Esophagus squamous epithelium (tissue), 5 donors: Measurements from ENCODE around the gene ITGA11. TPM values are rescaled to one million over a fixed set of nuclear protein-coding genes. Genes with fewer than 3 reads are reported as not detected.

Experiments used
- DNase-seq: peaks from one replicate; lab custom pipeline; 2025; lab: John Stamatoyannopoulos, UW
- H3K27ac ChIP-seq, 4 donors: fragments of 200-600 bp; sonication (generic); one replicate each; pipeline ENCODE4 v1.5.1; 2016 to 2019; ENCODE audit warnings: mild to moderate bottlenecking in 1 of 4
- H3K27me3 ChIP-seq, 4 donors: fragments of 200-600 bp; sonication (generic); 1 replicate in 3 of 4; 2 replicates in 1 of 4; pipeline versions ENCODE4 v1.5.1 to v1.6.0; 2017 to 2021; ENCODE audit warnings: antibody characterized with exemption in 1 of 4
- H3K36me3 ChIP-seq, 3 donors: fragments of 200-600 bp; sonication (generic); one replicate each; pipeline ENCODE4 v1.5.1; 2016 to 2019
- H3K4me1 ChIP-seq, 3 donors: fragments of 200-600 bp; sonication (generic); one replicate each; pipeline ENCODE4 v1.5.1; 2017 to 2019
- H3K4me3 ChIP-seq, 4 donors: fragments of 200-600 bp; sonication (generic); 1 replicate in 3 of 4; 2 replicates in 1 of 4; pipeline ENCODE4 v1.5.1; 2016 to 2019; ENCODE audit warnings: mild to moderate bottlenecking in 2 of 4, moderate library complexity in 1 of 4
- H3K9me3 ChIP-seq, 3 donors: fragments of 200-600 bp; sonication (generic); one replicate each; pipeline ENCODE4 v1.5.1; 2016 to 2019
- CTCF ChIP-seq, 6 experiments: fragments of 450-650 bp in 4 of 6; fragments of 200-600 bp in 2 of 6; sonication (generic) in 2 of 6; IDR thresholded peaks; one replicate each; pipeline ENCODE4 v1.5.1; 2016 to 2019; ENCODE audit warnings: antibody characterized with exemption in 6 of 6, mild to moderate bottlenecking in 4 of 6, moderate library complexity in 4 of 6
- POLR2A ChIP-seq, 4 donors: fragments of 450-650 bp; IDR thresholded peaks; one replicate each; pipeline ENCODE4 v1.6.1; 2017; ENCODE audit warnings: antibody characterized with exemption in 4 of 4, mild to moderate bottlenecking in 4 of 4, moderate library complexity in 3 of 4
- WGBS, 2 donors: methylation state at CpG; one replicate each; pipeline ENCODE4 v1.1.5; 2018; 5-methylcytosine and 5-hydroxymethylcytosine counted together
- intact Hi-C: fragments of 100-400 bp; cut with DNase I; formaldehyde crosslinking; loops from one replicate; pipeline ENCODE4 v1.15.0; 2022
- total RNA-seq, 4 donors: library from RNA; depleted of rRNA; stranded (reverse); fragments of >200 nt; gene quantifications; one replicate each; pipeline ENCODE4 v1.1.0, GENCODE V29; 2016
- donor health status: DM: yes; HTN: yes; CAD: no.

ITGA11 gene
- total RNA-seq, 4 donors from 2014 or later: 0.19 to 2.9 (median 0.81) TPM

DNA sequence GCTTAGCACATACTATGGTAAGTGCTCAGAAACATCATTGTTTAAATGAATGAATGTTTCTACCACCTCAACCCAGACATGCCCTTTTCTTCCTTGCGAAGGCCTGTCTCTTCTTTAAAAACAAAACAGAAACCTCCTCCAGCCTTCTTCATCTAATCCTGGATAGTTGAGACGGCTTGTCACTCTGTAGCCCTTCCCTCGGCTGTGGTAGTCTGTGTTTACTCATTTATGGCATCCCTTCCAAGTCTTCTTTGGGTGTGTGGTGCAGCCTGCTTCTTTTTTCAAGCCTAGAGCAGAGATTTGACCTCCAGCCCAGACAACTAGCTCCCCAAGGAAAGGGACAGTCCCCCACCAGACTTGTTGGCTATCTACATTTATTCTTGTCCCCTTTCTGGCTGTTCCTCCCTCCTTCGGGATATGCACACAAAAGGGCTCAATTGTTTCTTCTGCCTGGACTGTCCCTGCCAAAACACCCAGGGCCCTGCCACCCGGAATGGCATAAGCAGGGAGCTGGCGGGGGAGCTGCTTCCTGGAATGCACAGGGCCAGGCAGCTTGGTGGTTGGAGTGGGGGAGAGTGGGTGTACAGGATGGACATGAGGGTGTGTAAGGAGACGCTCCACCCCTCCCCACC lies 67.8 kb downstream of the ITGA11 start:
- Histone ChIP-seq H3K27me3 (peaks cover 0 to 6% (median 0%) of the 10 kb centered on the region in 4 donors), H3K4me1 (peaks cover 0 to 47% (median 14%) of the 10 kb centered on the region in 3 donors), H3K36me3 (no peaks in the 10 kb centered on the region), H3K4me3 (no peak overlapping the region), H3K9me3 (no peaks in the 10 kb centered on the region), H3K27ac (peak overlapping the region in 2 of 4 donors; percentile 49 to 70)
- WGBS, 2 donors: 37 to 44% methylated on average over 4 to 5 of the region's 7 CpGs
- no peak for DNase-seq
- intact Hi-C loops: no loop called here
- no peak for TF ChIP-seq POLR2A (IDR thresholded peaks at IDR 0.05)
- TF ChIP-seq CTCF (IDR thresholded peaks at IDR 0.05): no peak

DNA sequence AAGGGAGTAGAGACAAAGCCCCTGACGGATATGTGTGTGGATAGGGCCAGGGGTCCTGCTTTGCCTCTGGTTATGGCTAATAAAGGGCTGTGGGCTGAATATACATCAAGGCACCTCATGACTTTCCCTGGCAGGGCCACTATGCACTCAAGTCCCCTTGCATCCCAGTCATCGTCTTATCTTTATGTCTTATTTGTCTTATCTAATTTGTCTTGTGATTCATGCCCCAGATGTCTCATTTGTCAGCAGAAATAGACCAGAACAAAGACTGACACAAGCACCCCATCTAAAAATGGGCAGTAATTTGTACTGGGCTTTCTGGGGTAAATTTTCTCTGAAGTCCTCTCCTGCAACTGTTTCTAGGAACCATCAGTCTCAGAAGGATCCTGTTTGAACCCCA lies 68.6 kb downstream of the ITGA11 start:
- H3K4me3 ChIP-seq: no peak overlapping the region
- intact Hi-C loops: no loop called here
- TF ChIP-seq POLR2A (IDR thresholded peaks at IDR 0.05) (no peak), CTCF (IDR thresholded peaks at IDR 0.05) (no peak)
- 82 to 94% methylated on average over 2 of the region's 2 CpGs for WGBS, 2 donors
- H3K27me3 ChIP-seq: peaks cover 0 to 4% (median 0%) of the 10 kb centered on the region in 4 donors
- H3K36me3 ChIP-seq: no peaks in the 10 kb centered on the region
- no peak for DNase-seq
- H3K9me3 ChIP-seq: no peaks in the 10 kb centered on the region
- H3K4me1 ChIP-seq: peaks cover 0 to 41% (median 14%) of the 10 kb centered on the region in 3 donors
- peak overlapping the region in 2 of 4 donors; percentile 49 to 70 for H3K27ac ChIP-seq

- intact Hi-C loops: no loop called here
- Histone ChIP-seq H3K27me3 (no peaks in the 10 kb centered on the region), H3K4me1 (peaks cover 0 to 34% (median 14%) of the 10 kb centered on the region in 3 donors), H3K9me3 (no peaks in the 10 kb centered on the region), H3K27ac (no peak overlapping the region), H3K36me3 (no peaks in the 10 kb centered on the region), H3K4me3 (no peak overlapping the region)
- no peak for DNase-seq
- 82 to 86% methylated on average over 1 of the region's 1 CpG for WGBS, 2 donors
- TF ChIP-seq CTCF (IDR thresholded peaks at IDR 0.05): no peak
- TF ChIP-seq POLR2A (IDR thresholded peaks at IDR 0.05): no peak
Observed at GRCh38 chr15:68362537-68363126, 69.3 kb downstream of the ITGA11 start.

DNA sequence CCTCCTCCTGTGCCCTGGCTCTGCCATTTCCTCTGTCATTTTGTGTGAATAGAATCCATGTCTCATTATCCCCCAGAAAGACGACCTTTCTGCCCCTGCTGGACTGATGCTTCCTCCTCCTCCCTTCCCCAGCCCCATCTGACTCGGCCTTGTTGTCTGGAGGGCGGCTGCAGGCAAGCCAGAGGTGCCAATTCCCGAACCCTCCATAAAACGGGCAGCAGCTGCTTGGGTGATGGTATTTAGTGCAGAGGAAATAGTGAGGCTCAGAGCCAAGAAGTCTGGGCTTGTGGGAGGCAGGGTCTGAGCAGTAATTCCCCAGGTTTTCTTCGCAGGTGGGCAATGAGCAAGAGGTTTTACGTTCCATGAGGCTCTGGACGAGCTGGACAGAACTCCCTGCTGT lies 71.2 kb downstream of the ITGA11 start:
- no peak for TF ChIP-seq CTCF (IDR thresholded peaks at IDR 0.05)
- no peak for TF ChIP-seq POLR2A (IDR thresholded peaks at IDR 0.05)
- peaks cover 0 to 26% (median 11%) of the 10 kb centered on the region in 3 donors for H3K4me1 ChIP-seq
- peaks cover 0 to 11% (median 10%) of the 10 kb centered on the region in 3 donors for H3K9me3 ChIP-seq
- intact Hi-C loops: no loop called here
- WGBS, 2 donors: 49 to 60% methylated on average over 3 of the region's 8 CpGs
- no peaks in the 10 kb centered on the region for H3K36me3 ChIP-seq
- no peak overlapping the region for H3K4me3 ChIP-seq
- no peak overlapping the region for H3K27ac ChIP-seq
- no peak for DNase-seq
- no peaks in the 10 kb centered on the region for H3K27me3 ChIP-seq

GRCh38 chr15:68356778-68357177 lies 75.2 kb downstream of the ITGA11 start:
- peaks cover 0 to 11% (median 10%) of the 10 kb centered on the region in 3 donors for H3K9me3 ChIP-seq
- no peak for DNase-seq
- WGBS, 2 donors: 77 to 89% methylated on average over 4 to 5 of the region's 6 CpGs
- no peaks in the 10 kb centered on the region for H3K36me3 ChIP-seq
- intact Hi-C loops: no loop called here
- peaks cover 0 to 12% (median 7%) of the 10 kb centered on the region in 3 donors for H3K4me1 ChIP-seq
- no peak overlapping the region for H3K4me3 ChIP-seq
- H3K27ac ChIP-seq: no peak overlapping the region
- no peak for TF ChIP-seq POLR2A (IDR thresholded peaks at IDR 0.05)
- no peak for TF ChIP-seq CTCF (IDR thresholded peaks at IDR 0.05)
- H3K27me3 ChIP-seq: no peaks in the 10 kb centered on the region
